HG03060 (cell line): ENCODE measurements around the gene GLIS1.
"Not testable (repeated sequence)": the region's sequence is repeated elsewhere in the genome, so short reads cannot be mapped to it uniquely, and the experiment has no call there.

ENCODE experiments used
- ATAC-seq: cut with Tn5 transposase; IDR thresholded peaks from one replicate; pipeline ENCODE4 v1.9.1; 2021; ENCODE audit warnings: low read depth, moderate number of reproducible peaks; ENCODE audit not compliant: unreplicated experiment

The GLIS1 gene

DNA sequence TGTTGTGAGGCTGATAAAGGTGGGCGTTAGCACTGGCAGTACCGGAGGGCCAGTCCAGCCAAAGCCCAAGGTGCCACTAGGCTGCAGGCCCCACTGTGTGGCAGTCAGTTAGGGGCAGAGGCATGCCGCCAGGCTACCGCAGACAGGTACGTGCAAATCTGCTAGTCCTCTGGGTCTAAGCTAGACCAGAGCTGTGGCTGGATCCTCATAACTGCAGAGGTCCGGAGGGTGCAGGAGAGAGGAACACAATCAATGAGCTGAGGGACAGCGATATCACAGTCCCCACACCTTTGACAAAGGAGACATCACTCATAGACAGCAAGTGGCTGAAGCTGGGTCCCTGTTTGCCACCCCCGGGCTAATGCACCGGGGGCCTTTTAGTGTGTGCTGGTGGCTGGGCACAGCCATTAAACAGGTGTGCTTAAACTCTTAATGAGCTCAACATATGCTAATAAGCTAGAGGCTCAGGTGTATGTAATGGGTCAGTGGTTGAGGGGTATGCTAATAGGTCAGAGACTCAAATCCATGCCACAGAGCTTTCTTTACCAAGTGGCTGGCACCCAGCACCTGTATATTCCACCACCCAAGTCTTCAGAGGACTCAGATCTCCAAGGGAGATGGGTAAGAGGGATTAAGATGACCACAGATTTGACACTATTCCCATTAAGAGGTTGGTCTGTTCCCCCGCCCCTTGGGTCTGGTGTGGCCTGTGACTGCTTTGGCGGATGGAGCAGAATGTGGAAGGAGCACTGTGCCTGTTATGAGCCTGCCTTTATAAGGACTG is 82.0 kb downstream of the GLIS1 start:
- no peak for ATAC-seq

DNA sequence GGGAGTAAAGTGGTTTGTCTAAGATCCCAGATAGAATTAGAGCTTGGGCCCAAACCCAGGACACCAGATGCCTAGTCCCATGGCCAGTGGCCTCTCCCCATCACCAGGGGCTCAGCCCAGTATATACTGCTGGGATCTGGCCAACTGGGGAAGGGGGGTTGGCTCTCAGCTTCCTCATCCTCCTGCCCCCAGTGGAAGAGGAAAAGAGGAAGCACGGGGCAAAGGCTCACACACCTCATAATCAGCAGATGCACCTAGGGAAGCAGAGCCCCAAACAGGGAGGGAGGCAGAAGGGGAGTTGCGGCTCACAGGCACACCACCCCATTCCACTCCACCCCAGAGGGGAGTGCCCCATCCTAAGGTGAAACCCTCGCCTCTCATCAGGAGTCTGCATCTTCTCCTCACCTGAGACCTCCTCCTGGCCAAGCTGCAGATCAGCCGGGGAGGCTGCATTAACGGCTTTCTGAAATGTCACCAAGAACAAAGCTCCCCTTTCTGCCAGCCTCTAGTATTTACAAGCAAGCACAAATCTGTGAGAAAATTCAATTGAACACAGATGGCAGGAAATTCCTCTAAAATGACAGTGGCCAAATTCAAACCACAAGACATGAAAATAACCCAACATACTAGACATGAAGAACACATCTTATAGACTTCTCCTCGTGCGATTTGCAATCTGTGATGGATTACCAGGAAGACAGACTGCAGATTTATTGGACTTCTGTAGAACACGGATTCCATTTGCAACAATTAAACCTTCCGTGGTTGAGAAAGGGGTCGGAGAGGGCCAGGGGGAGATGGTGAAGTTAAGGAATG is 82.8 kb downstream of the GLIS1 start:
- ATAC-seq = no peak

DNA sequence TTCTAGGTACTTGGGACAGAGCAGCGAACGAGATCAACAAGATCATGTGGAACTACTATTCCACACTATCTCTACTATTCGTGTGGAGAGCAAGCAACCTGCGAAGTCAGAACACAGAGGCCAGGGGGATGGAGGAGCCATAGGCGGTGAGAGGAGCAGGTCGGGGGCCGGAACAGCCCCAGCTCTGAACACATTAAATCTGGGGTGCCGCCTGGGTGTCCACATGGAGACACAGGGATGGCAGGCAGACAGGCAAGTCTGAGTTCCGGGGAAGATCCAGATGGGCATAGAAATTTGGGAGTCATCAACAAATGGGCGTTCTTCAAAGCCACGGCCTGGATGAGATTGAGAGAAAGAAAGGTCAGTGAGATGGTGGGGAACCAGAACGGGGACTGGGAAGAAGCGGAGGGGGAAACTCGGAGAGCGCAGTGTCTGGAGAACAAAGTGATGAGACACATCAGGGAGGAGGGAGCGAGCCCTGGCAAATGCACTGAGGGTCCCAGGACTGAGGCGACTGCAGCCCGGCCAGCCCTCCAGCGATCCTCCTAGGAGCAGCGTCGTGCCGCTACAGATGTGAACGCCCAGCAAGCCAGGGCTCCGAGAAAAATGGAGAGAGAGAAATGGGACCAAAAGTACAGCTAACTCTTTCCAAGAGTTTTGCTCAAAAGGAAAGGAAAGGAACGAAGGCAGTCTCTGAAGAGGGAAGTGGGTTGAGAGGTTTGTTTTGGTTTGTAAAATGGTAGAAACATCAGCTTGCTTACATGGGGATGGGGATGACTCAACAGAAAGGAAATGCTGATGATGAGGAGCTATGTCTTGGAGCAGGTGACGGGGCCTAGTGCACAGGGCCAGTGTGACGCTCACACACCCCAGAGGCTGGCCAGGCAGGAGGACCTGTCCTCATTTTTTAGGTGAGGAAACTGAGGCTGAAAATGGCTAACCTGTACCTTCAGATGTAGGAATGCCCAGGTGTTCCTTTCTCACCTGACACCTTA is 84.5 kb downstream of the GLIS1 start:
- no peak for ATAC-seq

DNA sequence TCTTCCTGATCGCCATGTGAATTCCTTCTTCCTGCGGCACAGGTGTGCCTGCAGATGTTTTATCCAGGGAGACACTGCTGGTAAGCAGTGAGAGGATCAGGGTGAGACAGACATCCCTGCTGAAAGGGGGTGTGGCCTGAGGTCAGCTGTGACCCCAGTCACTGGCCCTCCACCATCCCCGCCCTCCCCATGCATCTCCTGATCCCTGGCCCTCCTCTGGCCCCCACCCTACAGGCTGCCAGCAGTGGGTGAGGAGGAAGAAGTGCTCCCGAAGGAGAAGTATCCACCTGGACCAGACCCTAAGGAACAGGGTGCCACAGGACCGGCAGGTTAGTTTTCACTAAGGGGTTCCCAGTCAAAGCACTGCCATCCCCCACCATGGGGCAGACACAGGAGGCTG is 85.3 kb downstream of the GLIS1 start:
- no peak for ATAC-seq

DNA sequence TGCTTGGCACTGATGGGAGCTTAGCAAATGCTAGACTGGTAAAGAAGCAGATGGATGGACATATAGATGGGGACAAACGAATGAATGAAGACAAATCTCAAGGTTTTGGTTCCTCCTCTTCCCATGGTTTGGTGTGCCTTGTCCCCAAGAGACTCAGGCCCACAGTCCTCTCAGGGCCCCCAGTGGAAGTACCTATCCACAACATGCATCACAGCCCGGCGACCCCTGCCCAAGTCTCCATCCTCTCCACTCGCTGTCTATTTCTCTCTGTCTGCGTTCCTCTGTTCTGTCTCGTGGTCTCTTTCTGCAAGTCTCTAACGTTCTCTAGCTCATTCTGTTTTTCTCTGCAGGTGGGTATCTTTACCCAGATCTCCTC is 85.8 kb downstream of the GLIS1 start:
- ATAC-seq = no peak

DNA sequence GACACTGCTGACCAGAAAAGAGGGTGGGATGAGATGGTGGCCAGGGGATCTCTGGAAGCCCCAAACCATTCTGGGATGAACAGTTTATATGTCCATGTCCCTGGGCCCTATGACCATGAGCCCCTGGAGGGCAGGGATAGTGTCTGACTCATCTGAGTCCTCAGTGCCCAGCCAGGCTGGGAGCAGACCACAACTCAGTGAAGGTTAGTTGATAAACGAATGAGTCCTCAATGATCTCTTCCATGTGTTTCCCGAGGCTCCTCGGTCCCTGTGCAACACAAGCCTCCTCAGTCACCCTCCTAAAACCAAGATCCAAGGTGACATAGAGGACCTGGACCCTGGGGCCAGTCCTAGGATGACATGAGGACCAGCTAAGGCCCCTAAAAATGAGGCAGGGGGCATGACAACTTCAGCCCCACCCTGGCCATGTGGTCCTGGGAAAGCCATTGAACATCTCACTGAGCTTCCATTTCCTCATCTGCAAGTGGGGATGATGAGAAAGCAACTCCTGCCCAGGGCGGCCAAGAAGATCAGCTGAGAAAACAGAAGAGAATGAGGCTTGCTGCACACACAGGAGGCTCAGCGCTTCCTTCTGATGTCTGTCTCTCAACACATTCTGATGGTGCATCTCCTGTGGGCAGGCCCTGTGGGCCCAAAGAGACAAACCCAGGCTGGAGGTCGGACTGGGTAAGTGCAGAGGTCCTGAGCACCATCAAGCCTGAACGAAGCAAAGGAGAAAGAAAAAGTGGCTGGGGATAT is 86.3 kb downstream of the GLIS1 start:
- no peak for ATAC-seq

DNA sequence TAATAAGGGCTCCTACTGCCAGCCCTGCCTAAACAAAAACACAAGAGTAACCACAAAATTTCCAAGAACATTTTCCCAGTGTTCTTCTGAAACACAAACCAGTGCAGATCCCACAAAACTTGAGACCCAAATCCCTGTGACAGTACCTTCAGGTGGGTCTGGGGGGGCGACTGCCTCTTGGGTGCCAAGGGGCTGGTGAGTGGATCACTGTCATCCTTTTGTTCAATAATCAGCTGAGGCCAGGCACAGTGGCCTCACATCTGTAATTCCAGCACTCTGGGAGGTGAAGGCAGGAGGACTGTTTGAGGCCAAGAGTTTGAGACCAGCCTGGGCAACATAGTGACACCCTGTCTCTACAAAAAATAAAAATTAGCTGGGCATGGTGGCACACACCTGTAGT is 87.6 kb downstream of the GLIS1 start:
- ATAC-seq = no peak

DNA sequence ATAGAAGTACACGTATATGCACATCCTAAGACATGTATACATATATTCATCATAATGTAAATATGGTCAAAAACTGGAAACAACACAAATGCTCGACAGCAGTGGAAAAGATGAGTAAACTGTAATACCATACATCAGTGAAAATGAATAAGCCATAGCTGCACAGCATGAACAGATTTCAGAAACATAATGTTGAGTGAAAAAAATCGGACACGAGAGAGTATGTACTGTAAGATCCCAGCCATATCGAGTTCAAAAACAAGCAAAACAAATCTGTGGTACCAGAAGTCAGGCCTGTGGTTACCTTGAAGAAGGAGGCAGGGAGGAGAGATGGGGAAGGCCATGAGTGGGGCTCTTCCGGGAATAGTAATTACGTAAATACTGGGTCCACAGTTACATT is 90.4 kb downstream of the GLIS1 start:
- ATAC-seq = no peak

DNA sequence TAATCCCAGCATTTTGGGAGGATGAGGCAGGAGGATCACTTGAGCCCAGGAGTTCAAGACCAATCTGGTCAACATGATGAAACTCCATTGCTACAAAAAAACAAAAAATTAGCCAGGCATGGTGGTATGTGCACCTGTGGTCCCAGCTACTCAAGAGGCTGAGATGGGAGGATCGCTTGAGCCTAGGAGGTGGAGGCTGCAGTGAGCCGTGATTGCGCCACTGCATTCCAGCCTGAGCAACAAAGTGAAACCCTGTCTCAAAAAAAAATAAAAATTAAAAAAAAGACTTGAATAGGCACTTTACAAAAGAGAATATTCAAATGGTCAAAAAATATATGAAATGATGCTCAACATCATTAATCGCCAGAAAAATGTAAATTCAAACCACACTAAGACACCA is 91.0 kb downstream of the GLIS1 start:
- not testable (repeated sequence) for ATAC-seq

DNA sequence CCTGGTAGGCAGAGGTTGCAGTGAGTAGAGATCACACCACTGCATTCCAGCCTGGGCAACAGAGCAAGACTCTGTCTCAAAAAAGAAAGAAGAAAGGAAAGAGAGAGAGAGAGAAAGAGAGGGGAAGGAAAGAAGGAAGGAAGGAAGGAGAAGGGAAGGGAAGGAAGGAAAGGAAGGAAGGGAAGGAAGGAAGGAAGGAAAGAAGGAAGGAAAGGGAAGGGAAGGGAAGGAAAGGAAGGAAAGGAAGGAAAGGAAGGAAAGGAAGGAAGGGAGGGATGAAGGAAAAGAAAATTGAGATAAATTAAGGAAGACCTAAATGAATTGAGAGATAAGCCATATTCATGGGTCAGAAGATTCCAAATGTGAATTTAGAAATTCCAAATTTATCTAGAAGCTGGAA is 92.2 kb downstream of the GLIS1 start:
- ATAC-seq = no peak

DNA sequence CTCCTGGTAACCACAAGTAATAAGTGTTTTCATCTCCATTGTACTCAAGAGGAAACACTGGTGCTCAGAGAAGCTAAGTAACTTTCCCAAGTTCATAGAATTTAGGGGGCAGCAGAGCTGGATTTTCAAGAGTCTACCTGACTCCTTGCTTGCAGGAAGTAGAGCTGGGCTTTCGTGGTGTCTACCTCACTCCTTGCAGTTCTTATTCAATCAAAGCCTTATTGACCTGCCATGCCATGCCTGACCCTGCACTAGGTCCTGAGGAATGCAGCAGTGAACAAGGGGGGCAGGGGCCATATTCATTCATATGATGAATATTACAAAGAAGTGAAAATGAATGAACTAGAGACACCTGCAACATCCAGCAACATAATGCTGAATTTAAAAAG is 93.3 kb downstream of the GLIS1 start:
- ATAC-seq = no peak

DNA sequence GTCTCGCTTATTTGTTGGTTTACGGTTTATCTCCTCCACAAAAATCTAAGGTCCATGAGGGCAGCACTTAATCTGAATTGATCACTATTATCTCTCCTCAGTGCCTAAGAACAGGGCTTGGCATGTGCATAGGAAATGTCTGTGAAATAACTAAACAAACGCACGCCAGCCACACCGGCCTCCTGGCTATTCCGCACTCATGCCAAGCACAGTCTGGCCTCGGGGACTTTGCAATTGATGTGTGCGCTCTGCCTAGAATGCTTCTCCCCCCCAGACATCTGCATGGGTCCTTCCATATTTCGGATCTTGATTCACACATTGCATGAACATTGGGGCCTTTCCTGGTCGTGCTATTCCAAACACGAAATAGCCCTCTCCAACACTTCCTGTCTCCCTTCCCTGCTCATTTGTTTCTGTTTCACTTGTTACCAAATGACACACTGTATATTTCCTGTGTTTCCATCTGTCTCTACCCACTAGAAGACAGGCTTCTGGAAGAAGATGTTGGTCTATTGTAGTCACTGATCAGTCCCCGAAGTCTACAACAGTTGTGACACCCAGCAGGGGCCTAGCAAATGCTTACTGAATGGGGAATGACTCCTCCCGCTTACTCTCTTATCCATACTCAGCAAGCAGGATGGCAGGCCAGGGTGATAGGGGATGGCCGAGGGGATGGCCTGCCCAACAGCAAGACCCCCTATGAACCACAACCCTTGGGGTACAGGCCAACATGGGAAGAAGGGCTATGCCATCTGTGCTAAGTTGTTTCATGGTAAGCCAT is 93.9 kb downstream of the GLIS1 start:
- no peak for ATAC-seq

DNA sequence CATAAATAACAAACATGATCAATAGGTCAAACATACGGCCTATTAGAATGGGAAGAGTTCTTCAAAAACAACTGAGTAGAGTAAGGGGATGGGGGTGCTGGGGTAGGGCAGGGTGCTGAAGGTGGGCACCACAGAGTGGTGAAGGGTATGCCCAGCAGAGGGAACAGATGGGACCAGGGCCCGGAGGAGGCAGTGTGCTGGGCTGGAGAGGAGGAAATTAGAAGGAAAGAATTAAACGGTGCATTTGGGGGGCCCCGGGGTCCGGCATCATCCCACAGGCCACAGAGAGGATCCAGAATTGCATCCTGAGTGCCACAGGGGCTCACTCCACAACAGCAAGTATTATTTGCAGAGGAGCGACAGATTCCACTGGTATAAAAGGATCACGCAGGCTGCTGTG is 94.5 kb downstream of the GLIS1 start:
- no peak for ATAC-seq

DNA sequence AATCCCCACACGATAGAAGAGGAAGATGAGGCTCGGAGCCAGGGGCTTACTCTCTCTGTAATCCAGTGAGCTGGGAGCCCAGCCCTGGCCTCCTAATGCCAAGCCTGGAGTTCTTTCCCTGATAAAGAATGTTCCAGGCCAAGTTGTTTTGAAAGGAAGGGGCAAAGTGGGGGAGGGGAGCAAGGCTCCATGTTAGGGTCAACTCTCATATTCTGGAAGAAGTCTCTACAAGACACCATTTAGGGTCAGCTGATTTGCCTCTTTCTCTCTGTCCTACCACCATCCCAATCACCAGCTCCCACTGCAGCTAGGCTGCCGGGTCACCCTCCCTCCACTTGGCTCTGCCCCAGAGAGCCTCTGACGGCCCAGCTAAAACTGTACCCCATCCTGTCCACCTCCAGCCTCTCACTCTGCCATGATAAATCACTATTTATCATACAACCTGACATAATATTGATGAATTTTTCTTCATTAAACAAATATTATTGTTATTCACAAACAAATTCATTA is 95.0 kb downstream of the GLIS1 start:
- no peak for ATAC-seq

DNA sequence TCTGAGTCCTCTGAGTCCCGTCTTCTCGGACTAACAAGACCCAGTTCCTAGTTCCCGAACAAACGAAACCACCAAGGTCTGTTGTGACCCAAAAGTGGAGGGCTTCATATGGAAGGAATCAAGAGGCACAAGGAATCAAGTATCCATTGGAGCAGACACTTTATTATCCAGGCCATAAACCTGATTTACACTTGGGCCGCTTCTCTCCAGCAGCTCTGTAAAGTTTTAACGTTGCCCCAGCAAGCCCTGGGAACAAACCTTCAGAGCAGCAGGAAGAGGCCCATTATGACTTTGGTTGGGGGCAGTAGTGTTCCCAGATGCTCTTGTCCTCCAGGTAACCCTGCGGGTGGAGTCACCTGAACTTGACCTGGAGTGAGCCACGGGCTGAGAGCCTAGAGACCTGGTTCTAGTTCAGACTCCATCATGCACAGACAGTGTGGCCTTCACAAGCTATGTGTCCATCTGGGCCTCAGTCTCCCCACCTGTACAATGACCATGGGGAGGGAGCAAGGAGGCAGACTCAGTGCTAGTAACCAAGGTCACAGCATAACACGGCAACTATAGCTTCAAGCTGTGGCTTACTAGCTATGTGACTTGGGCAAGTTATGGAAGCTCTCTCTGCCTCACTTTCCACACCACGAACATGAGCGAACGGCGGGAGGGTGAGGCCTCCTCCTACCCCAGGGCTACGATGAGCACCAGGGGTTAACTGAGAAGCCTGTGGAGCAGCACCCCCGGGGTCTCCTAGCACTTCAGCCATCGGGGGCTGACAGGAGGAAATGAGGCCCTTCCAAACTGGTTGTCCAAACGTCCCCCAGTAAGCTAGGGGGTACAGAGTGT is 95.7 kb downstream of the GLIS1 start:
- ATAC-seq = no peak

DNA sequence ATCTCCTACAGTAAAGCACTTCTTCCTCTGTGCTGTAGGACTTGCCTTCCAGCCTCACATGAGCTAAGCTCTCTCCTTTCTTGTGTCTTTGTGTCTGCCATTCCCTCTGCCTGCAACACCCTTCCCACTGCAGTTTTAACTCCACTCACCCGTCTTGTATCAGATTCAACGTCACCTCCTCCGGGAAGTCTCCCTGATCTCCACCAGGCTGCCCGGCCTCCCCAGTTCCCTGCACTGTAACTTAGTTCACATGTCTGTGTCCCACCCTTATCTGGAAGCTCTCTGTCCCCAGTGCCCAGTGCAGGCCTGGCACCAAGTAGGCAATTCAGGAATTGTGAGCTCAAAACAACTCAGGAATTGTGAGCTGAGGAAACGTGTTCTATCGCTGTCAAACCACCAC is 96.4 kb downstream of the GLIS1 start:
- no peak for ATAC-seq

DNA sequence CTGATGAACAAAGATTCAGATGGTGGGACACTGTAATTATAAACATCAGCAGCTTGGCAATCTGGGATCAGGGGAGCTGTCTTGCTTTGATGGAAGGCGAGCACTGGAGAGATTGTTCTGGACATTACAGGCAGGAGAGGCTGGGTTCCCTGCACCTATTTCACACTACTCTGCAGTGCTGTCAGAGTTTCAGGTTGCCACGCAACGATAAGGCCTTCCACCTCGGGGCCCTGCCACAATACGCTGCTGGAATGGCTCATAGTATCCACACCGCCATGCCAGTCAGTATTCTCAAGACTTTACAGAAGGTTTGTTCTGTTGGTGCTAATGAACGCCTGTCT is 96.8 kb downstream of the GLIS1 start:
- no peak for ATAC-seq

DNA sequence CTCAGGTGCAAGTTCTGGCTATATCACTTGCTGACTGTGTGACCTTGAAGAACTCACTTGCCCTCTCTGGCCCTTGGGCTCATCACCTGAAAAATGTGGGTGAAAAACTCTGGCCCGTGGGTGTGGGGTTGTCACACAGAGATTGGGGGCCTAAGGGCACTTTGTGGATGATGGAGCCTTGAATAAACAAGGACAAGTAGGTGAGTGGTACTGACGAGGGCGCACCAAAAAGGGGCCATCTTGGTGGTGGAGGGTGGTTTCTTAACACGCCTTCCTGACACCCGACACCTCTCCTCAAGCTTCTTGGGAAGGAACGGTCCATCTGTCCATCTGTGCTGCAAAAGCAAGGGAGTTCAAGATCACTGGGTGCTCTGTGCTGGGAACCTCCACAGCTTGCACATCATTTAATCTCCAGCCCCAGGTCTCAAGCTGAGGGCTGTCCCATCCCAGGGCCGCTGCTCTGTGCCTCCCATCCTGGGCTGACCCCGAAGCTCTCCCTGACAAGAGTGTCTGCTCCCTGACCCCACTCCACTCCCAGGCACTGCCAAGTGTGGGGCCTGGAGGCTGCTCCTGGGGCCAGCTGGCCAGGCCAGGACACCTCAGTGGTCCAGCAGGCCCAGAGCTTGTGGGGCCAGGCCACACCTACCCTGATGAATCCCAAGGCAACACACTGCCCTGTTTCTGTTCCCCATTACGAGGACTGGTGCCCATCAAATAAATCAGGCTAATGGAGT is 97.3 kb downstream of the GLIS1 start:
- ATAC-seq = no peak
